GM23248 (cell line): Measurements from ENCODE around the gene ECI2. TPM values are rescaled to one million over a fixed set of nuclear protein-coding genes. Genes with fewer than 3 reads are reported as not detected.
"Not testable (repeated sequence)": the region's sequence is repeated elsewhere in the genome, so short reads cannot be mapped to it uniquely, and the experiment has no call there.

Experiments
- DNase-seq: peaks from one replicate; pipeline ENCODE4 v3.0.0-alpha.2; 2015
- H2AFZ ChIP-seq: fragments of 200-600 bp; sonication (generic); 2 replicates; pipeline ENCODE4 v1.6.1; 2016; ENCODE audit warnings: antibody characterized with exemption
- H3F3A ChIP-seq: fragments of 200-600 bp; sonication (generic); 2 replicates; pipeline ENCODE4 v1.6.1; 2016; ENCODE audit warnings: mild to moderate bottlenecking, antibody characterized with exemption, mixed run types; ENCODE audit not compliant: insufficient read depth
- H3K27ac ChIP-seq: fragments of 200-600 bp; sonication (generic); 2 replicates; pipeline ENCODE4 v1.5.1; 2016; ENCODE audit warnings: mild to moderate bottlenecking
- H3K27me3 ChIP-seq: fragments of 200-600 bp; sonication (generic); replicated peaks from 2 replicates; pipeline ENCODE4 v1.6.1; 2016; ENCODE audit warnings: mild to moderate bottlenecking; ENCODE audit not compliant: insufficient read depth
- H3K36me3 ChIP-seq: fragments of 200-600 bp; sonication (generic); 2 replicates; pipeline ENCODE4 v1.6.1; 2016; ENCODE audit warnings: low read depth, mild to moderate bottlenecking
- H3K4me1 ChIP-seq: fragments of 200-600 bp; sonication (generic); 2 replicates; pipeline ENCODE4 v1.6.1; 2016; ENCODE audit warnings: mild to moderate bottlenecking; ENCODE audit not compliant: insufficient read depth
- H3K4me2 ChIP-seq: fragments of 200-600 bp; sonication (generic); one replicate; pipeline ENCODE4 v1.6.1; 2016; ENCODE audit warnings: mild to moderate bottlenecking; ENCODE audit not compliant: unreplicated experiment
- H3K4me3 ChIP-seq: fragments of 200-600 bp; sonication (generic); 2 replicates; pipeline ENCODE4 v1.5.1; 2016; ENCODE audit warnings: mild to moderate bottlenecking
- H3K79me2 ChIP-seq: fragments of 200-600 bp; sonication (generic); 2 replicates; pipeline ENCODE4 v1.6.1; 2016; ENCODE audit warnings: mild to moderate bottlenecking; ENCODE audit not compliant: insufficient read depth
- H3K9ac ChIP-seq: fragments of 200-600 bp; sonication (generic); 2 replicates; pipeline ENCODE4 v1.6.1; 2016; ENCODE audit warnings: mild to moderate bottlenecking
- H3K9me2 ChIP-seq: fragments of 200-600 bp; sonication (generic); 2 replicates; pipeline ENCODE4 v1.6.1; 2016; ENCODE audit warnings: mixed run types, mild to moderate bottlenecking, moderate library complexity; ENCODE audit not compliant: insufficient read depth
- H3K9me3 ChIP-seq: fragments of 200-600 bp; sonication (generic); one replicate; pipeline ENCODE4 v1.6.1; 2017; ENCODE audit warnings: low read depth
- H4K20me1 ChIP-seq: fragments of 200-600 bp; sonication (generic); 2 replicates; pipeline ENCODE4 v1.6.0; 2016; ENCODE audit not compliant: insufficient read depth
- EZH2 ChIP-seq: fragments of 200-600 bp; sonication (generic); IDR thresholded peaks from 2 replicates; pipeline ENCODE4 v1.6.1; 2018; ENCODE audit warnings: antibody characterized with exemption, mild to moderate bottlenecking; ENCODE audit not compliant: insufficient read depth, poor library complexity, severe bottlenecking
- EZH2phosphoT487 ChIP-seq: fragments of 200-600 bp; sonication (generic); IDR thresholded peaks from 2 replicates; pipeline ENCODE4 v1.6.1; 2018; ENCODE audit warnings: antibody characterized with exemption, moderate library complexity, mild to moderate bottlenecking, low read depth; ENCODE audit not compliant: insufficient read depth
- WGBS, 2 experiments: methylation state at CpG; one replicate each; pipeline ENCODE4 v1.1.6; 2015 to 2017; ENCODE audit warnings: low lambda C conversion rate in 2 of 2, low coverage in 1 of 2; ENCODE audit errors: missing lambda C conversion rate in 2 of 2; 5-methylcytosine and 5-hydroxymethylcytosine counted together
- in situ Hi-C: fragments of 300-500 bp; cut with MboI; formaldehyde crosslinking; loops from 2 replicates; pipeline ENCODE4 v1.15.0; 2020
- polyA plus RNA-seq: library from polyadenylated mRNA; unstranded; fragments of >200 nt; fragmentation: Nextera tagmentation; extraction: Ambion mirVana; gene quantifications from 2 replicates; pipeline ENCODE4 v1.2.1, GENCODE V29; 2016
- total RNA-seq: library from RNA; depleted of rRNA; stranded (reverse); fragments of >200 nt; shearing (Covaris generic); gene quantifications from 2 replicates; pipeline ENCODE4 v1.2.3, GENCODE V29; 2014

The ECI2 gene
- total and polyA plus RNA-seq, 2 experiments from 2014 or later: 116 to 134 TPM

DNA sequence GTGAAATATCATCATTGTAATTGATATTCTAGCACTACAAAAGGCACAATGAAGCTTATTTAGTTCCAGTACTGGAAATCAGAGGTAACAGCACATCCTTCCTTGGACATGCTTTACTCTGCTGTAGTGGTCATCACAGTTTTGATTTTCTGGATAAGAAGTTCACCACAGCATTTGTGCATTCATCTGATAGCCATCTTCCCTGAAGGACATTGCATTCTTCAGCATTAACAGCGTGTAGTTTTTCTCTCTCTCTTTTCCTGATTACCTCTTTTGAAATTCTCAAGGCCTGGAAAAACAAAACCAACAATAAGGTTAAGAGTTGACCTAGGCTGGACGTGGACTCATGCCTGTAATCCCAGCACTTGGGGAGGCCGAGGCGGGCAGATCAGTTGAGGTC is 19.6 kb downstream of the ECI2 start:
- no peak overlapping the region for H3K27ac ChIP-seq
- no peaks in the 10 kb centered on the region for H4K20me1 ChIP-seq
- H3K36me3 ChIP-seq: peaks cover 37% of the 10 kb centered on the region
- no peaks in the 10 kb centered on the region for H3K79me2 ChIP-seq
- peaks cover 3% of the 10 kb centered on the region for H3K9me3 ChIP-seq
- no peak overlapping the region for H3K4me3 ChIP-seq
- no peak for DNase-seq
- H3K4me2 ChIP-seq: no peak overlapping the region
- H3K4me1 ChIP-seq: peaks cover 14% of the 10 kb centered on the region
- H3K9ac ChIP-seq: no peak overlapping the region
- TF ChIP-seq EZH2 (no peak), EZH2phosphoT487 (no peak)
- H3K9me2 ChIP-seq: no peaks in the 10 kb centered on the region
- no peaks in the 10 kb centered on the region for H3K27me3 ChIP-seq
- in situ Hi-C loops: no loop called here
- 96 to 98% methylated on average over 4 of the region's 4 CpGs for WGBS, 2 experiments
- peaks cover 21% of the 10 kb centered on the region for H3F3A ChIP-seq
- no peak overlapping the region for H2AFZ ChIP-seq

DNA sequence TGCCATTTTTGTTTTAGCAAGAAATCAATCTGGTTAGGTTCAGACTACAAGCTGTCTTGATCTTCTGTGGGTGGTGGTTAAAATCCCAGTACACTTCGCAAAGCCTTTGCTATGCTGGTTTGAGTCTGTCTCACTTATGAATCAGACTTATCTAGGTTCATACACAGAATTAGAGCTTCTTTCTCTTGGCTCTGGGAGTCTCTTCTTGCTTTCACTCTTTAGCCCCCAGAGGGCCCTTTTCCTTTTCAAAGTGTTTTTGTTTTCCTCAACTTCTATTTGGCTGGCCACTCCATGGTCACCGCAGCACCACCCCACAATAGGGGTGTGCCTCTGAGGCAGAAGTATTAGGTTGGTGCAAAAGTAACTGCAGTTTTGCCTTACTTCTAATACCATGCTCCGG is 21.3 kb downstream of the ECI2 start:
- peak; percentile 41 for DNase-seq
- Histone ChIP-seq H3K36me3 (peaks cover 24% of the 10 kb centered on the region), H3K27me3 (no peaks in the 10 kb centered on the region), H3K4me3 (no peak overlapping the region), H3K27ac (0 out of 2 replicates have a peak overlapping the region, but pooled peaks have one; percentile 15), H3F3A (peaks cover 21% of the 10 kb centered on the region), H2AFZ (no peak overlapping the region), H3K4me2 (no peak overlapping the region), H3K4me1 (peaks cover 14% of the 10 kb centered on the region), H3K9ac (no peak overlapping the region), H3K9me2 (no peaks in the 10 kb centered on the region), H3K79me2 (no peaks in the 10 kb centered on the region), H4K20me1 (no peaks in the 10 kb centered on the region), H3K9me3 (peaks cover 3% of the 10 kb centered on the region)
- WGBS, 2 experiments: 63 to 65% methylated on average over 3 of the region's 3 CpGs
- in situ Hi-C loops: no loop called here
- TF ChIP-seq EZH2 (no peak), EZH2phosphoT487 (no peak)

DNA sequence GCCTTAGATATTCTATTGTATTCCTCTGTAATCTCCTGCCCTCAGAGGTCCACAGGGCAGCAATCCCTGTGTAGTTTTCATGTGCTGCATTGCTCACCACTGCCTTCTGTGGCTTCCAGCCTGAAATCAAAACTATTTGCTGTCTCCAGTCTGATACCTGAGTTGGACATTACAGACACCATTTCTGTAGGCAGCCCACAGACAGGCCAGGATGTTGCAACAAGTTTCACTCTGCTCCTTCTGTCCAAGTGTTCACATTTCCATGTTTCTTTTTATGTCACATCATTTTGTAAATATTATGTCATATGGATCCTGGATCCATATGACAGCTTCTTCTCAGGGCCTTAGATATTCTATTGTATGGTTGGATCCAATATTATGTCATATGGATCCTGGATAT is 21.7 kb downstream of the ECI2 start:
- Histone ChIP-seq H4K20me1 (no peaks in the 10 kb centered on the region), H3K9ac (no peak overlapping the region), H3K9me2 (no peaks in the 10 kb centered on the region), H3K79me2 (no peaks in the 10 kb centered on the region), H3K36me3 (peaks cover 23% of the 10 kb centered on the region), H3F3A (peaks cover 21% of the 10 kb centered on the region), H3K4me3 (no peak overlapping the region), H3K4me1 (peaks cover 14% of the 10 kb centered on the region), H3K27ac (0 out of 2 replicates have a peak overlapping the region, but pooled peaks have one; percentile 15), H3K9me3 (peaks cover 3% of the 10 kb centered on the region), H2AFZ (no peak overlapping the region), H3K4me2 (no peak overlapping the region), H3K27me3 (no peaks in the 10 kb centered on the region)
- in situ Hi-C loops: no loop called here
- DNase-seq: peak; percentile 3
- TF ChIP-seq EZH2: no peak
- TF ChIP-seq EZH2phosphoT487: no peak

DNA sequence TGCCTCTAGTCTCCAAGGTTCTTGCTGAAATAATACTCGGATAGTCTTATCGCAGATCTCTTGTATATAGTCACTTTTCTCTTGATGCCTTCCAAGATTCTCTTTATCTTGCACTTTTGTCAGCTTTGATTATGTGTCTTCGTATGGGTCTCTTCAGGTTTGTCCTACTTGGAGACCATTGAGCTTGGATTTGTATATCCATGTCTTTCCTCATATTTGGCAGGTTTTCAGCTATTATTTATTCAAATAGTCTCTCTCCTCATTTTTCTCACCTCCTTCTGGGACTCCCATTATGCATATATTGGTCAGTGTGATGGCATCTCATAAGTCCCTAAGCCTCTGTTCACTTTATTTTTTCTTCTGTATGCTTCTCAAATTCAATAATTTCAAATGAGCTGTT is 23.0 kb downstream of the ECI2 start:
- H2AFZ ChIP-seq: no peak overlapping the region
- H3K36me3 ChIP-seq: peaks cover 21% of the 10 kb centered on the region
- no peak overlapping the region for H3K4me3 ChIP-seq
- H3K27ac ChIP-seq: no peak overlapping the region
- H3K4me2 ChIP-seq: no peak overlapping the region
- peaks cover 21% of the 10 kb centered on the region for H3F3A ChIP-seq
- in situ Hi-C loops: no loop called here
- no peaks in the 10 kb centered on the region for H3K9me2 ChIP-seq
- no peaks in the 10 kb centered on the region for H3K79me2 ChIP-seq
- WGBS, 2 experiments: 96 to 100% methylated on average over 3 of the region's 3 CpGs
- H4K20me1 ChIP-seq: no peaks in the 10 kb centered on the region
- H3K27me3 ChIP-seq: no peaks in the 10 kb centered on the region
- no peak for TF ChIP-seq EZH2phosphoT487
- TF ChIP-seq EZH2: no peak
- H3K4me1 ChIP-seq: peaks cover 14% of the 10 kb centered on the region
- no peak overlapping the region for H3K9ac ChIP-seq
- DNase-seq: no peak
- H3K9me3 ChIP-seq: peaks cover 3% of the 10 kb centered on the region

DNA sequence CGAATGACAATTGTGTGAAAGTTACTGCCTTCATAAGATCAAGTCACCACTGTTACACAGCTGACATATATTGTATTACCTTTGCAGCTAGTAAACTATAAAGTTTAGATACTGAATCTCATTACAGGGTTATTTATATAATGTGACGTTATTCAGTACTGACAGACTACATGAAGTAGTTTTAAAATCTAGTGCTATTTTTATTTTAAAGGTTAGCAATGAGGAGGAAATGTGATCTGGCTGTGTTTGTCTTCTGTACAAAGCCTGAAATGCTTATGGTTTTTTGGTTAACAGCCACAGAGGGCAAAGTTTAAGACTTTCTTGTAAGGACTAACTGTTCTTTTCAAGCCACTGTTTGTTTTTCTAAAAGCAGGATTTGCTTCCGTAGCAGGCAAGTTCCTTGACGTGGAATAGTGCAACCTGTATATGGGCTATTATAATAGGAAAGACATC is 26.0 kb downstream of the ECI2 start:
- DNase-seq, H3K9me3 ChIP-seq, H3K9ac ChIP-seq, H3F3A ChIP-seq, H3K27ac ChIP-seq, H3K9me2 ChIP-seq, H3K4me2 ChIP-seq, in situ Hi-C loops, H4K20me1 ChIP-seq, H3K79me2 ChIP-seq, H3K27me3 ChIP-seq, H3K36me3 ChIP-seq, H3K4me3 ChIP-seq, H2AFZ ChIP-seq: not testable (repeated sequence)
- peaks cover 10% of the 10 kb centered on the region for H3K4me1 ChIP-seq
- 90 to 91% methylated on average over 4 of the region's 4 CpGs for WGBS, 2 experiments
